ENCODE measurements around the gene FOXC1.

GRCh38 chr6:1584146-1584545 lies 25.6 kb upstream of the FOXC1 start:
- TF ChIP-seq CTCF (IDR thresholded peaks at IDR 0.05; ENCODE audit: borderline replicate concordance, extremely low read depth, low read length, poor library complexity, severe bottlenecking) (no peak), EZH2 (IDR thresholded peaks at IDR 0.05; ENCODE audit: borderline replicate concordance, low read depth, low read length, severe bottlenecking) (no peak)
